MM.1S (cell line): ENCODE measurements around the gene SMOC1.

Source experiments
- DNase-seq: peaks from one replicate; pipeline ENCODE4 v3.0.0-alpha.2; 2015
- H2AFZ ChIP-seq: fragments of 300-600 bp; sonication (generic); 2 replicates; pipeline ENCODE4 v1.6.0; 2016; ENCODE audit warnings: antibody characterized with exemption, low read length
- H3F3A ChIP-seq: fragments of 300-600 bp; sonication (generic); 2 replicates; pipeline ENCODE4 v1.6.1; 2016; ENCODE audit warnings: mild to moderate bottlenecking, antibody characterized with exemption, low read length, moderate library complexity, mixed read lengths; ENCODE audit not compliant: insufficient read depth
- H3K27ac ChIP-seq: fragments of 300-600 bp; sonication (generic); 2 replicates; pipeline ENCODE4 v1.5.1; 2016; ENCODE audit warnings: mild to moderate bottlenecking, low read length
- H3K27me3 ChIP-seq: fragments of 300-600 bp; sonication (generic); replicated peaks from 2 replicates; pipeline ENCODE4 v1.6.0; 2016; ENCODE audit warnings: low read length; ENCODE audit not compliant: insufficient read depth
- H3K36me3 ChIP-seq: fragments of 300-600 bp; sonication (generic); replicated peaks from 2 replicates; pipeline ENCODE4 v1.6.1; 2016; ENCODE audit warnings: mild to moderate bottlenecking, low read length, mixed read lengths; ENCODE audit not compliant: insufficient read depth
- H3K4me1 ChIP-seq: fragments of 300-600 bp; sonication (generic); 2 replicates; pipeline ENCODE4 v1.6.1; 2016; ENCODE audit warnings: low read length, mixed read lengths
- H3K4me2 ChIP-seq: fragments of 300-600 bp; sonication (generic); 2 replicates; pipeline ENCODE4 v1.6.0; 2016; ENCODE audit warnings: low read depth, low read length
- H3K4me3 ChIP-seq: fragments of 300-600 bp; sonication (generic); 2 replicates; pipeline ENCODE4 v1.5.1; 2016; ENCODE audit warnings: low read length, mixed read lengths
- H3K79me2 ChIP-seq: fragments of 300-600 bp; sonication (generic); 2 replicates; pipeline ENCODE4 v1.6.1; 2016; ENCODE audit warnings: mixed run types, low read length, mixed read lengths
- H3K9ac ChIP-seq: fragments of 300-600 bp; sonication (generic); 2 replicates; pipeline ENCODE4 v1.6.1; 2016; ENCODE audit warnings: low read length, mixed read lengths
- H3K9me2 ChIP-seq: fragments of 300-600 bp; sonication (generic); replicated peaks from 2 replicates; pipeline ENCODE4 v1.6.1; 2016; ENCODE audit warnings: mild to moderate bottlenecking, low read length, mixed read lengths; ENCODE audit not compliant: insufficient read depth
- H3K9me3 ChIP-seq: fragments of 300-600 bp; sonication (generic); replicated peaks from 2 replicates; pipeline ENCODE4 v1.6.1; 2016; ENCODE audit warnings: mild to moderate bottlenecking, low read length, mixed read lengths; ENCODE audit not compliant: insufficient read depth
- H4K20me1 ChIP-seq: fragments of 300-600 bp; sonication (generic); 2 replicates; pipeline ENCODE4 v1.6.1; 2016; ENCODE audit warnings: mild to moderate bottlenecking, low read length, moderate library complexity, mixed read lengths; ENCODE audit not compliant: insufficient read depth
- EZH2 ChIP-seq: fragments of 300-600 bp; sonication (generic); optimal IDR thresholded peaks from 2 replicates; pipeline ENCODE3; 2017; ENCODE audit warnings: low read depth, mild to moderate bottlenecking, antibody characterized with exemption, low read length, mixed read lengths
- EZH2phosphoT487 ChIP-seq: fragments of 300-600 bp; sonication (generic); IDR thresholded peaks from 2 replicates; pipeline ENCODE4 v1.6.1; 2018; ENCODE audit warnings: antibody characterized with exemption, low read length
- TF ChIP-seq, protein P1 (sequence below): fragments of 300-600 bp; sonication (generic); IDR thresholded peaks from 2 replicates; pipeline ENCODE4 v1.5.1; 2016; ENCODE audit warnings: antibody characterized with exemption, low read length, mixed read lengths

SMOC1 gene

DNA sequence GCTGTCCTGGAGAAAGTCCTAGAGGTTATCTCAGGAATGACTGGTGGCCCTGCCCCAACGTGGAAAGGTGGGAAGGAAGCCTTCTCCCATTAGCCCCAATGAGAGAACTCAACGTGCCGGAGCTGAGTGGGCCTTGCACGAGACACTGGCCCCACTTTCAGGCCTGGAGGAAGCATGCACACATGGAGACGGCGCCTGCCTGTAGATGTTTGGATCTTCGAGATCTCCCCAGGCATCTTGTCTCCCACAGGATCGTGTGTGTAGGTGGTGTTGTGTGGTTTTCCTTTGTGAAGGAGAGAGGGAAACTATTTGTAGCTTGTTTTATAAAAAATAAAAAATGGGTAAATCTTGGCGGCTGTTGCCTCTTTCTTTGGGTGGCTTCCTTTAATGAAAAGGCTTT is 152.8 kb downstream of the SMOC1 start:
- Histone ChIP-seq H4K20me1 (no peaks in the 10 kb centered on the region), H3K9me3 (no peaks in the 10 kb centered on the region), H3F3A (no peaks in the 10 kb centered on the region), H3K36me3 (no peaks in the 10 kb centered on the region), H3K79me2 (no peaks in the 10 kb centered on the region), H3K27ac (no peak overlapping the region), H3K27me3 (no peaks in the 10 kb centered on the region), H3K9ac (no peak overlapping the region), H3K9me2 (no peaks in the 10 kb centered on the region), H2AFZ (no peak overlapping the region), H3K4me1 (no peaks in the 10 kb centered on the region), H3K4me2 (no peak overlapping the region), H3K4me3 (no peak overlapping the region)
- DNase-seq: no peak
- TF ChIP-seq EZH2 (no peak), EZH2phosphoT487 (no peak)
- TF ChIP-seq, protein P1, sequence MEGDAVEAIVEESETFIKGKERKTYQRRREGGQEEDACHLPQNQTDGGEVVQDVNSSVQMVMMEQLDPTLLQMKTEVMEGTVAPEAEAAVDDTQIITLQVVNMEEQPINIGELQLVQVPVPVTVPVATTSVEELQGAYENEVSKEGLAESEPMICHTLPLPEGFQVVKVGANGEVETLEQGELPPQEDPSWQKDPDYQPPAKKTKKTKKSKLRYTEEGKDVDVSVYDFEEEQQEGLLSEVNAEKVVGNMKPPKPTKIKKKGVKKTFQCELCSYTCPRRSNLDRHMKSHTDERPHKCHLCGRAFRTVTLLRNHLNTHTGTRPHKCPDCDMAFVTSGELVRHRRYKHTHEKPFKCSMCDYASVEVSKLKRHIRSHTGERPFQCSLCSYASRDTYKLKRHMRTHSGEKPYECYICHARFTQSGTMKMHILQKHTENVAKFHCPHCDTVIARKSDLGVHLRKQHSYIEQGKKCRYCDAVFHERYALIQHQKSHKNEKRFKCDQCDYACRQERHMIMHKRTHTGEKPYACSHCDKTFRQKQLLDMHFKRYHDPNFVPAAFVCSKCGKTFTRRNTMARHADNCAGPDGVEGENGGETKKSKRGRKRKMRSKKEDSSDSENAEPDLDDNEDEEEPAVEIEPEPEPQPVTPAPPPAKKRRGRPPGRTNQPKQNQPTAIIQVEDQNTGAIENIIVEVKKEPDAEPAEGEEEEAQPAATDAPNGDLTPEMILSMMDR: no peak

DNA sequence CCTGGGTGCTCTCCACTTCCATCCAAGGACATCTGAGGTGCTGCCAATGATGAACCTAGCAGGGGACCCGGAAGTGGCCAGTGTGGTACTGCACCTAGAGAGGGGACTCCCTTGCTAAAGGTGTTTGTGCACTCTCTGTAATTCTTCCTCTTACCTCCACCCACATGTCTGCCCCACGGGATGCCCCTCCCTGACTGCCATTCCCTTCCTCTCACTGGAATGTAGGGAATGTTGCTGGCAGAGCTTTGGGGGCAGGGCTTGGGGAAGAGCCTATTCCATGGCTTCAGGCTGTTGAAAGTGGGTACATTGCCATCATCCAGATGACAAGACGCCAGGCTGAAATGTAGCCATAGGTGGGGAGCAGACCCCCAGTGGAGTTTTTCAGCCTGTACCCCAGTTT is 153.2 kb downstream of the SMOC1 start:
- no peaks in the 10 kb centered on the region for H3F3A ChIP-seq
- no peak for DNase-seq
- no peak overlapping the region for H3K9ac ChIP-seq
- no peaks in the 10 kb centered on the region for H3K9me3 ChIP-seq
- H3K27ac ChIP-seq: no peak overlapping the region
- H2AFZ ChIP-seq: no peak overlapping the region
- H3K79me2 ChIP-seq: no peaks in the 10 kb centered on the region
- H3K36me3 ChIP-seq: no peaks in the 10 kb centered on the region
- no peak overlapping the region for H3K4me3 ChIP-seq
- H3K4me1 ChIP-seq: no peaks in the 10 kb centered on the region
- H3K4me2 ChIP-seq: no peak overlapping the region
- no peak for TF ChIP-seq EZH2phosphoT487
- TF ChIP-seq, protein P1: no peak
- no peak for TF ChIP-seq EZH2
- H4K20me1 ChIP-seq: no peaks in the 10 kb centered on the region
- H3K27me3 ChIP-seq: no peaks in the 10 kb centered on the region
- H3K9me2 ChIP-seq: no peaks in the 10 kb centered on the region

DNA sequence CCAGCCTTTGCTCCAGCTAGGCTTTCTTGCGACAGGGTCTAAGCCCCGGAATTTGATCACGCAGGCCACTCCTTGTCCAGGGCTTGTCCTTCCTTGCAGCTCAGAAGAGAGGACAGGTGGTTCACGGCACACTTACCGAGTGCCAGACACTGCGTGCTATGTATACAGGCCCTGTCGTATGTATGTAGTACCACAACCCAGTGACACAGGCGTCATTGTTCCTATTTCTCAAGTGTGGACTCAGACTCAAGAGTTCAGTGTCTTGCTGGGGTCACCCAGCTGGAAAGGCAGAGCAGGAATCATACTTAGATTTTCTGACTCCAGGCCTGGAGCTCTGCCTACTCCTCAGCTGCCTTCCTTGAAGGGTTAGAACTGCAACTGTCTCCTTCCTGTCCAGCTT is 153.9 kb downstream of the SMOC1 start:
- Histone ChIP-seq H3K4me1 (no peaks in the 10 kb centered on the region), H3K9me2 (no peaks in the 10 kb centered on the region), H3K36me3 (no peaks in the 10 kb centered on the region), H3K9me3 (no peaks in the 10 kb centered on the region), H4K20me1 (no peaks in the 10 kb centered on the region), H3K27me3 (no peaks in the 10 kb centered on the region), H3F3A (no peaks in the 10 kb centered on the region), H3K4me3 (no peak overlapping the region), H3K9ac (no peak overlapping the region), H3K4me2 (no peak overlapping the region), H3K27ac (no peak overlapping the region), H2AFZ (no peak overlapping the region), H3K79me2 (no peaks in the 10 kb centered on the region)
- TF ChIP-seq, protein P1: no peak
- TF ChIP-seq EZH2phosphoT487: no peak
- TF ChIP-seq EZH2: no peak
- DNase-seq: no peak
